OCI-LY1 (cell line): ENCODE results near the gene MAPK8.

Source experiments
- CTCF ChIP-seq: fragments of 200-600 bp; sonication (generic), shearing (Covaris generic); IDR thresholded peaks from 2 replicates; pipeline ENCODE4 v1.5.1; 2017; ENCODE audit warnings: mild to moderate bottlenecking, antibody characterized with exemption, low read length, moderate library complexity, mixed read lengths
- EZH2 ChIP-seq: fragments of 200-600 bp; sonication (generic), shearing (Covaris generic); IDR thresholded peaks from 2 replicates; pipeline ENCODE4 v1.8.0; 2017; ENCODE audit warnings: borderline replicate concordance, mixed run types, mild to moderate bottlenecking, antibody characterized with exemption, low read length, moderate library complexity, mixed read lengths

GRCh38 chr10:48445932-48446331 is 139.5 kb downstream of the MAPK8 start:
- TF ChIP-seq CTCF (no peak), EZH2 (no peak)
